Activated T-cell treated with anti-CD3 and anti-CD28 coated beads for 24 hours (primary cell): ENCODE results near the gene TIMM44.
"Not testable (repeated sequence)": the region's sequence is repeated elsewhere in the genome, so short reads cannot be mapped to it uniquely, and the experiment has no call there.

ENCODE experiments used
- DNase-seq: peaks from one replicate; pipeline ENCODE4 v3.0.0-alpha.2; 2020; ENCODE audit warnings: low read depth

TIMM44 gene

DNA sequence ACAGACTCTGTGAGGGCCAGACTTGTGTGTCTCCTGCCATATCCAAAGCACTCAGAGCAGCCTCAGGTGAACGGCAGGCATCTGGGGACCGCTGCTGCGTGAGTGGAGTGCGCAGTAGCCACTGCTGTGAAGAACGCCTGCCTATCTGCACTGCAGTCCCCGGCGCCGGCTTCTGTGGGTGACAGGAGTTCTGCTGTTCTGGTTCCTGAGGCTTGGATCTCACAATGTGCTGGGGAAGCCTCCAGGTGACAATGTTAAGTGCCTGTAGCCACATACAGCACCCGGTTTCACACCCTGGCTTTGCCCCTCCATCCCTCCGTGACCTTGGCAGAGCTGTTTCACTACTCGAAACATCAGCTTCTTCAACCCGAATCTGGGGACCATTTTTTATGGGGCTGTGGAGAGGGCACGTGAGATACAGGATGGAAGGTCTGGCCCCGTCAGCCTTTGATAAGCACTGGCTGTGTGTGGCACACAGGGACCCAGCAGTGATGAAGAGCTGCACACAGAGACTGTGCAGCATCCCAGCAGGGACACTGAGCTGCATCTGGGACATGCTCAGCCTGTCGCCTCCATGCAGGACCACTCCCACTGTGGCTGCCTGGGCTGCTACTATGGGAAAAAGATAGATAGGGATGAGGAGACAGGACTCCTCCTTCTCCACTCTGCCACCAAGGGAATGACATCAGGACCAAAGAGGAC, 33.7 kb upstream of the TIMM44 start:
- DNase-seq: no peak

GRCh38 chr19:7976461-7976860, 33.0 kb upstream of the TIMM44 start:
- DNase-seq: no peak

GRCh38 chr19:7975037-7975436, 31.6 kb upstream of the TIMM44 start:
- DNase-seq: no peak

DNA sequence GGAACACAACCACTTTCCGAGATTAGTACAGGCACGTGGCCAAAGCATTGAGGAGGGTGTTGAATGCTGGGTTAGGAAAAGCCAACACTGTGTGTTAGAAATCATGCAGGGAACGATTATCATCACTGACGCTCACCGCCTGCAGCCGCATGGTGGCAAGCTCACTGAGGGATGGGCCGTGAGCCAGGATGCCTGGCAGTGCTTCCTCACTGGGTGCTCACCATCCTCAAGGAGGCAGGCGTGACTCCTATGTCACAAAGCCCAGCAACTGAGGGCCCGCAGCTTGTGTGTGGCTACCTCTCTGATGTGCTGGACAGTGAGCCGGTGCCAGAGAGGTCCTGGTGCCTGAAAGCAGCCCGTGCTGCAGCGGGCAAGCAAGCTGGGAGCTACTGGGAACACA, 30.4 kb upstream of the TIMM44 start:
- DNase-seq: no peak

- no peak for DNase-seq
These were observed 28.4 kb upstream of the TIMM44 start for GRCh38 chr19:7971553-7972520.

- no peak for DNase-seq
These were observed 27.4 kb upstream of the TIMM44 start for GRCh38 chr19:7970716-7971448.

DNA sequence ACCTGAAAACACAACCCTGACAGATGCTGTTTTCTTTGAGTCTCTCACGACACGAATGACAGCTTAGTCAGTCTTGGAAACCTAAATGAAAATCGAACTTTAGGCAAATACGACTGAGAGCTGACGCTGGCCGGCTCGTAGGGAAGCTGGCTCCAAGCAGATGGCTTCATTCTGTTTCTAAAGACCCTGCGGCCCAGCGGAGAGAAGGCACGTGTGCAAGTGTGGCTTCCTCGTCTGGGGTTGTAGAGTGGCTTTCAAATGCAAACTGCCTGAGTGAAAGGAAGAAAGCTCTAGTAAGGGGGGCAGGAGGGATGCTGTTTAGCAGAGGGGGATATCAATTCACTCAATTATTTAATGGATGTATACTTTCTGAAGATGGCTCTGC, 26.1 kb upstream of the TIMM44 start:
- DNase-seq: no peak

GRCh38 chr19:7968796-7969554, 25.5 kb upstream of the TIMM44 start:
- DNase-seq: no peak

GRCh38 chr19:7968008-7968795, 24.7 kb upstream of the TIMM44 start:
- no peak for DNase-seq

GRCh38 chr19:7965921-7966665, 22.6 kb upstream of the TIMM44 start:
- DNase-seq: no peak

GRCh38 chr19:7965259-7965841, 21.9 kb upstream of the TIMM44 start:
- DNase-seq: no peak

- DNase-seq: no peak
These were observed 20.1 kb upstream of the TIMM44 start for GRCh38 chr19:7963566-7963965.

DNA sequence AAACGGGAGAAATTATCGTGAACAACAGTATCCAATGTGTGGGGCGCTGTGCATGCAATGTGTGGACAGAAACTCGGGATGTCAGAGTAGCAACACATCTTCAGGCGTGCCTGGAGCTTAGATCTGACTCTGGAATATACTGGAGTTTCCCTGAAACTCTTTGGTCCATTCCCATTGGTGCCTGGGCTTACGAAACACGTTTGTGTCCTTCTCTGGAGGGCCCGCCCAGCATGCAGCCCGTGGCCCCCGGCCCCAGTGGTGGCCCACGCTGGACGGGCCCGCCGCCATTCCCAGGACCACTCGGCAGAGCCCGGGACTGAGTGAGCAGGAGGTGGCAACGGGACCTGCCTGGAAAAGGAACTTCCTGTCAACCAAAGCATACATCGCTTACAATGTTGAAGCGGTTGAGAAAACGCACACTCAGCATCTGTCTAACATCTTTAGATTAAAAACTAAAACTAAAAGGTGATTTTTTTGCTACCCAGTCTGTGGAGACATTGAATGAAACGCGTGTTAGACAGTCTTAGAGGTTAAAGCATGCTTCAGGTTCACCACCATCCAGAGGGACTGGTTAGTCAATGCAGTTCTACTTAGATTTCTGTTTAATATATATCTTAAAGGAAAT, 19.3 kb upstream of the TIMM44 start:
- DNase-seq: no peak

DNA sequence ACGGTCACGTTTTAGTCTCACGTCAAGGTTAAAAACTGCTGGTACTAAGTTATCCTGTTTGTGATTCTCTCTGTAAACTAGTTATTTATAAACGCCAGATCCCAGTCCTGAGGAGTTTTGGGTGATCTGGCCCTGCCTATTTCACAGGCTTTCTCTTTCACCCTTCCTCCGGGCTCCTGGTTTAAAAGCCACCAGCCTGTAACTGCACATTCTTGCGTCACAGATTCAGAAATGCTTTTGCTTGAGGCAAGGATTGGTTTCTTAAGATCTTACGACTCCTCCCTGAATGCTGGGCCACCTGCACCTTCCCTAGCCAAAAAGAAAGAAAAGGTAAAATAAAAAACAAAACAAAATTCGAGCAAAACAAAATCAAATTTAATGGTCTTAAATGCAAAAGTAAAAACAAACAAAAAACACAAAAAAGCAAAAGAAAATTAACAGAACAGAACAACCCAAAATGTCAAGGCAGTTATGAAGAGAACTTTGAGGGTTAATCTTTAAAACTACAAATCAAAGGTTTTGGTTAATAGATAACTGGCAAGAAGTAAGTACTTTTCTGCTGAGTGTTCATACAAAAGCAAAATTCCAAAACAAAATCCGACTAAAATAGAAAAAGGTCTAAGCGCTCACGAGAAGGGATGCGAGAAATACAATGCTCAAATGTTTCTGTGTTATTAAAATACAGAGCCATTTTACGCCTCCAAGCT, 18.6 kb upstream of the TIMM44 start:
- no peak for DNase-seq

- DNase-seq: not testable (repeated sequence)
These were observed 17.6 kb upstream of the TIMM44 start for GRCh38 chr19:7961082-7961481.

DNA sequence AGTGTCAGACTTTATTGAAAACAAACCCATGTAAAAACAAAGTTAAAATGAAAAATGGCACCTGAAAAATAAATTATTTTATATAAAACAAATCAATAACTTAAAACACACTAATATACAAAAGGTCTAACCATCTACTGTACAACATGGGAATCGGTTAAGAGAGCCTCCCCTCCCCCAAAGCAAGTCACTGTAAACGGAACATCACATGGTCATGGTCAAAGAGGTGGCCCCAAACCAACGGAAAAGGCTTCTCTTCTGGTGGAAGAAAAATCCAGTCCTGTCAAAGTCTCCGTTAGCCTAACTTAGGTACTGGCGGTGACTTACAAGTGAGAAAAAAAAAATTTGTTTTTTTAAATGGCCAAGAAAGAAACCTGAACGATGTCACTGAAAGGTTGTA, 15.7 kb upstream of the TIMM44 start:
- DNase-seq: no peak

GRCh38 chr19:7955696-7956095, 12.2 kb upstream of the TIMM44 start:
- DNase-seq: no peak

DNA sequence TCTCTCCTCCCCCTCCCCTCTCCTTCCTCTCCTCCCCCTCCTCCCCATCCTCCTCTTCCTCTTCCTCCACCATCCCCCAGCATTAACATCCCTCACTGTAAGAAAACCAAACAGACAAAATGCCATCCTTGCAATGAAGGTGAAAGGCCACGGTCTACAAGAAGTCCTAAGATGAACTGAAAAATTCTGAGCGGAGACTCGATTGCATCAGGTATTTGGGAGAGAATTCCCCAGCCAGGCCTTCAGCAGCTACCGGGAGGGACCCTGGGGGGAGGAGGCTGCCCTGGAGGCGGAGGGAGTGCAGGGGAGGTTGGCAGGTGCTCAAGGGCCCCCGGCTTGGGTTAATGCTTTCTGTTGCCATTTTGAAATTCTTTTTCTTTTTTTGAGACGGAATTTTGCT, 10.1 kb upstream of the TIMM44 start:
- no peak for DNase-seq

DNA sequence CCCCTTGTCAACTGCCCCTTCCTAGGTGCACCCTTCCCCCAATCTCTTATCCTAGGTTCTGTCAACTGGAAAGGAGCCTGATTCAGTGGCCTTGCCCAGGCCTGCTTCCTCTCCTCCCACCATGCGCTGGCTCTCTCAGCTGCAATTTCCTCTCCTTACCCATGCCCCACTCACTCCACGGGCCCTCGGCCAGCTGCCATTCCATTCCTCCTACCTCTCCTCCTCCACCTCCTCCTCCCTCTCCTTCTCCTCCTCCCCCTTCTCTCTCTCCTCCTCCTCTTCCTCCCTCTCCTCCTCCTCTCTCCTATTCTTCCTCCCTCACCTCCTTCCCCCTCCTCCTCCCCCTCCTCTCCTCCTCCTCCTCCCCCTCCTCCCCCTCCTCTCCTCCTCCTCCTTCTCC, 9.6 kb upstream of the TIMM44 start:
- no peak for DNase-seq
